Measurements from ENCODE around the gene KBTBD13.
"Not testable (repeated sequence)": the region's sequence is repeated elsewhere in the genome, so short reads cannot be mapped to it uniquely, and the experiment has no call there.

KBTBD13 gene

GRCh38 chr15:65071381-65071811 is 5.2 kb upstream of the KBTBD13 start:
- DNase-seq, result no peak

GRCh38 chr15:65072027-65072426 is 4.5 kb upstream of the KBTBD13 start:
- no peak for DNase-seq

- no peak for DNase-seq
Measured at GRCh38 chr15:65072617-65073016, 3.9 kb upstream of the KBTBD13 start.

- not testable (repeated sequence) for DNase-seq
Measured at GRCh38 chr15:65074946-65075345, 1.6 kb upstream of the KBTBD13 start.

- DNase-seq, result not testable (repeated sequence)
Measured at GRCh38 chr15:65075607-65076395, 745 bp upstream of the KBTBD13 start.

- DNase-seq, result no peak
Measured at GRCh38 chr15:65077291-65077980, 890 bp downstream of the KBTBD13 start.

GRCh38 chr15:65077981-65078352 is 1.4 kb downstream of the KBTBD13 start:
- peak; percentile 29 for DNase-seq

GRCh38 chr15:65079580-65079979 is 3.0 kb downstream of the KBTBD13 start:
- DNase-seq, result no peak

GRCh38 chr15:65081270-65081669 is 4.7 kb downstream of the KBTBD13 start:
- DNase-seq, result no peak

- DNase-seq, result no peak
Measured at GRCh38 chr15:65081758-65082157, 5.2 kb downstream of the KBTBD13 start.

GRCh38 chr15:65082303-65082953 is 5.9 kb downstream of the KBTBD13 start:
- DNase-seq, result no peak

GRCh38 chr15:65083262-65083701 is 6.7 kb downstream of the KBTBD13 start:
- DNase-seq, result no peak

GRCh38 chr15:65084500-65085206 is 8.1 kb downstream of the KBTBD13 start:
- no peak for DNase-seq

GRCh38 chr15:65085207-65085753 is 8.7 kb downstream of the KBTBD13 start:
- no peak for DNase-seq

- DNase-seq, result no peak
Measured at GRCh38 chr15:65085990-65086679, 9.6 kb downstream of the KBTBD13 start.

- DNase-seq, result no peak
Measured at GRCh38 chr15:65086680-65087111, 10.2 kb downstream of the KBTBD13 start.

- no peak for DNase-seq
Measured at GRCh38 chr15:65087411-65087810, 10.9 kb downstream of the KBTBD13 start.

GRCh38 chr15:65087873-65088642 is 11.5 kb downstream of the KBTBD13 start:
- DNase-seq, result no peak

- no peak for DNase-seq
Measured at GRCh38 chr15:65088643-65089021, 12.1 kb downstream of the KBTBD13 start.

- no peak for DNase-seq
Measured at GRCh38 chr15:65089206-65089824, 12.8 kb downstream of the KBTBD13 start.

Measured in activated CD4-positive, alpha-beta T cell treated with anti-CD3 and anti-CD28 coated beads for 1 hour (primary cell).